Glomerular visceral epithelial cell (primary cell): Measurements from ENCODE around the gene NCOA7.
"Not testable (repeated sequence)": the region's sequence is repeated elsewhere in the genome, so short reads cannot be mapped to it uniquely, and the experiment has no call there.

ENCODE experiments used
- DNase-seq: peaks from one replicate; pipeline ENCODE4 v3.0.0-alpha.2; 2016; ENCODE audit errors: extremely low spot score

Gene NCOA7

GRCh38 chr6:125841356-125842090 lies 50.8 kb downstream of the NCOA7 start:
- no peak for DNase-seq

DNA sequence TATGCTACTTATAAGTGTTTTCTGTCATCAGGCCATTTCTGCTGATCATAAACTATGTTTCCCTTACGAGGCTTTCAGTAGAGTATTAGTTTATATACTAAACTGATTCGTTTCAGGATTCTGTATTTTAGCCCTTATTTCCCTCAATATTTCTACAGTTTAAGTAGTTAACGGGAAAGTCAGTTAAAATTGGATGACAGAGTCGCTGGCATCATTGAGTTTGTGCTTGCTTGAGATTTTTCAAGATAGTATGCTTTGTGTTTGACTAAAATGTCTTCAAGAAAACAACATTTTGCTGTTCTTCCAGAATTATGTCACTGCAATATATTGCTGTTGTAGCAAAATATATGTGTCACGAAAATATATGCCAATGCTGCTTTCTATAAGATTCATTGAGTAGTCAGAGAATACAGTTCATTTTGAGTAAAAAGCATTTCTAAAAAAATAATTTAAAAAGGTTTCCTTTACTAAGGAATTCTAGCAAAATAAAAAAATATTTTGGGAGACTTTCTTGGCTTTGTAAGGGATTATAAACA lies 51.4 kb downstream of the NCOA7 start:
- no peak for DNase-seq

DNA sequence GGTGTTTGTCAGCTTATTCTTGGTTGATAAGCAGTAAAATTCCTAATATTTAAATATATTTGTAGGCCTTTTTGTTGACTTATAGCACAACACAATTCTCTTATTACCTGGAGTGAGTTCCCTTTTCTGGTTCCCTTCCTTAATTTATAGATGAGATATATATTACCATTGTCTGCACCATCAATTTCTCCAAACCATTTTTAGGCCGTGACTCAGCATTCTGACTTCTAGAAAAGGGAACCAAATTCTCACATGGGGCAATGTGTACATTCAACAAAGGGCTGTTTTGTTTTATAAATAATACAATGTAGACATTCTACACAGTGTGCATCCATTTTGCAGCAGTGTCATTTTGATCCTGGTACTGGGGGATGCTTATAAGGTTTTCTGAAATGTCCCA lies 52.8 kb downstream of the NCOA7 start:
- no peak for DNase-seq

GRCh38 chr6:125844989-125845388 lies 54.2 kb downstream of the NCOA7 start:
- DNase-seq, result no peak

- no peak for DNase-seq
Measured at GRCh38 chr6:125846292-125847024, 55.7 kb downstream of the NCOA7 start.

GRCh38 chr6:125848286-125848685 lies 57.5 kb downstream of the NCOA7 start:
- DNase-seq, result not testable (repeated sequence)

- DNase-seq, result no peak
Measured at GRCh38 chr6:125850361-125850760, 59.6 kb downstream of the NCOA7 start.

GRCh38 chr6:125852587-125852986 lies 61.8 kb downstream of the NCOA7 start:
- DNase-seq, result no peak

DNA sequence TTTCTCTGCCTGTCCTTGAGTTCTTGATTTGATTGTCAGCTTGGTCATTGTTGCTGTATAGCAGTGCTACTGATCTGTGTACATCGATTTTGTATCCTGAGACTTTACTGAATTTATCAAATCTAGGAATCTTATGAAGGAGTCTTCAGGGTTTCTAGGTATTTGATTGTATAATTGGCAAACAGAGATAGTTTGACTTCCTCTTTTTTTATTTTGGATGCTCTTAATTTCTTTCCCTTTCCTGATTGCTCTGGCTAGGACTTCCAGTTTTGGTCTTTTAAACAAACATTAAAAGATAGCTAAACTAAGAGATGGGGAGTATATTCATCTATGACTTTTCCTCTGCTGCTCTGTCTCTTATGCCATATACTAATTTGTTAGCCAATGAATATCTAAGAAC lies 62.4 kb downstream of the NCOA7 start:
- DNase-seq, result no peak

- DNase-seq, result no peak
Measured at GRCh38 chr6:125853756-125854155, 63.0 kb downstream of the NCOA7 start.

- DNase-seq, result no peak
Measured at GRCh38 chr6:125854355-125854754, 63.6 kb downstream of the NCOA7 start.

DNA sequence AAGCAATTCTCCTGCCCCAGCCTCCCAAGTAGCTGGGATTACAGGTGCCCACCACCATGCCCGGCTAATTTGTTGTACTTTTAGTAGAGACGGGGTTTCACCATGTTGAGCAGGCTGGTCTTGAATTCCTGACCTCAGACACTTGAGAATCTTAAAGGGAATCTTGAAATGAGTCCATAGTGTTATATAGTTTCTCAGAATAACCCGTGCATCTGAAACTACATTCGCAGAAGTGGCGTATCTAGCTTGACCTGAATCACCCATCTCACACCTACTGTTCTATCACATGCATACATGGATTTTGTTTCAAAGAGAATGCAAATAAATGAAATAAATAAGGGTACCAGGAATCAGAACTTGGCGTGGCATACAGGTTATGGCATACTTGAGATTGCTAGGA lies 65.0 kb downstream of the NCOA7 start:
- no peak for DNase-seq

- DNase-seq, result no peak
Measured at GRCh38 chr6:125857846-125858245, 67.1 kb downstream of the NCOA7 start.

GRCh38 chr6:125858427-125859320 lies 67.9 kb downstream of the NCOA7 start:
- DNase-seq, result peak; percentile 71

- DNase-seq, result no peak
Measured at GRCh38 chr6:125859727-125860126, 69.0 kb downstream of the NCOA7 start.

- no peak for DNase-seq
Measured at GRCh38 chr6:125863023-125863422, 72.3 kb downstream of the NCOA7 start.

DNA sequence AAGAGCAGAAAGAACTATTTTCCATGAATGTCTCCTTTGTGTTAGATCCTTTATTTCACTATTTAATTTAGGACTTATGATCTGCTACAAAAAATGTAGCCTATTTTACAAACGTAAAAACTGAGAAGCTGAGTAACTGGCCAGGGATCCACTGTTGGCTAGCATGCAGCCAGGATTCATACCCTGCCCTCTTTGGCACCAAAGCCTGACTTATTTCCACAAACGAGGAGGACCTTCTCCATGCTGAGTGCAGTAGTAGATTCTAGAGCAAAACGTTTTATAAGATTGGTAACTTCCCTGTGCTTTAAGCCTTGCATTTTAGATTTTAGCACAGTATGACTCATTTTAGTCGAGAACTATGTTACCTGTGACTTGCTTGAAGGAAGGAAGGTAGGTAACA lies 74.3 kb downstream of the NCOA7 start:
- DNase-seq, result no peak

- no peak for DNase-seq
Measured at GRCh38 chr6:125866433-125866832, 75.7 kb downstream of the NCOA7 start.

DNA sequence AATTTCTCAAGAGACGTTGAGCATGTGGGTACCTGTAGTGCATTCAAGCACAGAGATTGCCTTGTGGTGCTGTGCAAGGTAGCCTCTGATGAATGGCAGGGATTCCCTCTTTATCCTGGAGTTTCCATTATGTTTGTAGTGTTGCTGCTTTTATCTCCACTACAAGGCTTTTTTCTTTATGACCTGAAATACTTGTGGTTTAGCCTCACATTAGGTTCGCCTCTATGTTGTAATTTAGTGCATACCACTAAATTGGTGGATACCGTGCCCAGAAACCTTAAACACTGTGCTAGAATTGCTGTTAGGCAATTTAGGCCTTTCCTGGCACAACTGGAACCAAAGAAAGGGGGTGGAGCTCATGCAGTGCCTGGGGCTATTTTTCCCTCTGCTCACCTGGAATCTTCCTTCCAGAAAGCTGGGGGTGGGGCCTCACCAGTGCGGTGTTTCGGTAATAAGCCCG lies 76.8 kb downstream of the NCOA7 start:
- DNase-seq, result peak; percentile 56

GRCh38 chr6:125868252-125868651 lies 77.5 kb downstream of the NCOA7 start:
- DNase-seq, result no peak

- DNase-seq, result no peak
Measured at GRCh38 chr6:125868678-125869395, 78.1 kb downstream of the NCOA7 start.
